ENCODE data around the gene GRM8. TPM values are rescaled to one million over a fixed set of nuclear protein-coding genes. Genes with fewer than 3 reads are reported as not detected.

Gene GRM8
- total and polyA plus RNA-seq, 9 of the 15 experiments (the other 6 are each of a cell fraction or from before 2014, with no cell fraction given), result 0.13 TPM; not detected in 7

DNA sequence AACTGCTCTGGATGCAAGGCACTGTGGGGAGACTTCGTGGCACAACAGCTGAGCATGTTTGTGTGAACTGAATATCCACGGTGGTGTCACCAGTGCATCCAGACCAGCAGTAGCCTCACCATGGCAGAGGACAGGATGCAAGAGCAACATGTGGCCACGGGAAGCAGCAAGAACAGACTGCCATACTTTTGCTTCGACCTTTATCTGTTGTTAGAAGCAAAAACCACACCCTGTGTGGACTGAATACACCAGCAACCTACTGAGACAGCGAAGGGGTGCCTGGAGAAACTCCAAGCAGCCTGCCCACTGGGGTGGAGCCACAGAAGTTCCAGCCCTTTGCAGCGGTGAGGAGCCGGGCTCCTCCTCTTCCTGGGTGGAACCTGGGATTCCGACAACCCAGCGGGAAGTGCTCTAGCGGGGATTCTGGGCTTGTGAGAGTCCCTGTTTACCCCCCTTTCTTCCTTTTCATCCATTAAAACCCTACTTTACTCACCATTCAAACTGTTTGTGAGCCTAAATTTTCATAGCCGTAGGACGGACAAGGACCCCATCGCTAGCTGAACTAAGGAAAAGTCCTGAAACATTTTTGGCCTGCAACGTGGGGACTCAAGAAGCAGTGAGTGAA, 584.9 kb downstream of the GRM8 start (continued):
- TF ChIP-seq, protein P1, sequence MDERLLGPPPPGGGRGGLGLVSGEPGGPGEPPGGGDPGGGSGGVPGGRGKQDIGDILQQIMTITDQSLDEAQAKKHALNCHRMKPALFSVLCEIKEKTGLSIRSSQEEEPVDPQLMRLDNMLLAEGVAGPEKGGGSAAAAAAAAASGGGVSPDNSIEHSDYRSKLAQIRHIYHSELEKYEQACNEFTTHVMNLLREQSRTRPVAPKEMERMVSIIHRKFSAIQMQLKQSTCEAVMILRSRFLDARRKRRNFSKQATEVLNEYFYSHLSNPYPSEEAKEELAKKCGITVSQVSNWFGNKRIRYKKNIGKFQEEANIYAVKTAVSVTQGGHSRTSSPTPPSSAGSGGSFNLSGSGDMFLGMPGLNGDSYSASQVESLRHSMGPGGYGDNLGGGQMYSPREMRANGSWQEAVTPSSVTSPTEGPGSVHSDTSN (CRISPR knock-in tag; IDR thresholded peaks at IDR 0.05; ENCODE audit: low read depth), result no peak
- TF ChIP-seq, protein P1 (tag; conservative IDR thresholded peaks at IDR 0.05; ENCODE audit: low read depth), result no peak
- 0 out of 2 replicates have a peak, but pooled peaks have one; percentile 40 for TF ChIP-seq ZNF175 (CRISPR knock-in tag; IDR thresholded peaks at IDR 0.05; ENCODE audit: low read depth)
- TF ChIP-seq KDM5B (IDR thresholded peaks at IDR 0.05; ENCODE audit: insufficient replicate concordance, low read depth, low read length), result no peak
- TF ChIP-seq PRMT5 (CRISPR knock-in tag; IDR thresholded peaks at IDR 0.05), result no peak
- TF ChIP-seq CREB1 (IDR thresholded peaks at IDR 0.05), result no peak; the same call in 1 of the 2 replicates
- TF ChIP-seq CREB1 (CRISPR knock-in tag; IDR thresholded peaks at IDR 0.05), result no peak
- TF ChIP-seq JUN (IDR thresholded peaks at IDR 0.05; ENCODE audit: borderline replicate concordance, low read depth, low read length), result no peak
- no peak for TF ChIP-seq JUN (CRISPR knock-in tag; IDR thresholded peaks at IDR 0.05; ENCODE audit: borderline replicate concordance)
- TF ChIP-seq POLR2AphosphoS2 (IDR thresholded peaks at IDR 0.05; ENCODE audit: low read length), result no peak
- TF ChIP-seq, protein P2, sequence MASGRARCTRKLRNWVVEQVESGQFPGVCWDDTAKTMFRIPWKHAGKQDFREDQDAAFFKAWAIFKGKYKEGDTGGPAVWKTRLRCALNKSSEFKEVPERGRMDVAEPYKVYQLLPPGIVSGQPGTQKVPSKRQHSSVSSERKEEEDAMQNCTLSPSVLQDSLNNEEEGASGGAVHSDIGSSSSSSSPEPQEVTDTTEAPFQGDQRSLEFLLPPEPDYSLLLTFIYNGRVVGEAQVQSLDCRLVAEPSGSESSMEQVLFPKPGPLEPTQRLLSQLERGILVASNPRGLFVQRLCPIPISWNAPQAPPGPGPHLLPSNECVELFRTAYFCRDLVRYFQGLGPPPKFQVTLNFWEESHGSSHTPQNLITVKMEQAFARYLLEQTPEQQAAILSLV (tag; IDR thresholded peaks at IDR 0.05), result no peak
- no peak for TF ChIP-seq GTF2F1 (IDR thresholded peaks at IDR 0.05; ENCODE audit: low read depth, low read length)
- TF ChIP-seq NFATC3 (IDR thresholded peaks at IDR 0.05), result no peak
- TF ChIP-seq, protein P3, sequence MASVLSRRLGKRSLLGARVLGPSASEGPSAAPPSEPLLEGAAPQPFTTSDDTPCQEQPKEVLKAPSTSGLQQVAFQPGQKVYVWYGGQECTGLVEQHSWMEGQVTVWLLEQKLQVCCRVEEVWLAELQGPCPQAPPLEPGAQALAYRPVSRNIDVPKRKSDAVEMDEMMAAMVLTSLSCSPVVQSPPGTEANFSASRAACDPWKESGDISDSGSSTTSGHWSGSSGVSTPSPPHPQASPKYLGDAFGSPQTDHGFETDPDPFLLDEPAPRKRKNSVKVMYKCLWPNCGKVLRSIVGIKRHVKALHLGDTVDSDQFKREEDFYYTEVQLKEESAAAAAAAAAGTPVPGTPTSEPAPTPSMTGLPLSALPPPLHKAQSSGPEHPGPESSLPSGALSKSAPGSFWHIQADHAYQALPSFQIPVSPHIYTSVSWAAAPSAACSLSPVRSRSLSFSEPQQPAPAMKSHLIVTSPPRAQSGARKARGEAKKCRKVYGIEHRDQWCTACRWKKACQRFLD (CRISPR knock-in tag; IDR thresholded peaks at IDR 0.05), result no peak
- TF ChIP-seq ZNF212 (CRISPR knock-in tag; IDR thresholded peaks at IDR 0.05), result 0 out of 2 replicates have a peak, but pooled peaks have one; percentile 10
- TF ChIP-seq CREM (IDR thresholded peaks at IDR 0.05; ENCODE audit: low read depth), result no peak
- TF ChIP-seq ZNF23 (CRISPR knock-in tag; IDR thresholded peaks at IDR 0.05), result no peak
- TF ChIP-seq CHD2 (IDR thresholded peaks at IDR 0.05; ENCODE audit: low read depth, low read length), result no peak
- TF ChIP-seq, protein P4, sequence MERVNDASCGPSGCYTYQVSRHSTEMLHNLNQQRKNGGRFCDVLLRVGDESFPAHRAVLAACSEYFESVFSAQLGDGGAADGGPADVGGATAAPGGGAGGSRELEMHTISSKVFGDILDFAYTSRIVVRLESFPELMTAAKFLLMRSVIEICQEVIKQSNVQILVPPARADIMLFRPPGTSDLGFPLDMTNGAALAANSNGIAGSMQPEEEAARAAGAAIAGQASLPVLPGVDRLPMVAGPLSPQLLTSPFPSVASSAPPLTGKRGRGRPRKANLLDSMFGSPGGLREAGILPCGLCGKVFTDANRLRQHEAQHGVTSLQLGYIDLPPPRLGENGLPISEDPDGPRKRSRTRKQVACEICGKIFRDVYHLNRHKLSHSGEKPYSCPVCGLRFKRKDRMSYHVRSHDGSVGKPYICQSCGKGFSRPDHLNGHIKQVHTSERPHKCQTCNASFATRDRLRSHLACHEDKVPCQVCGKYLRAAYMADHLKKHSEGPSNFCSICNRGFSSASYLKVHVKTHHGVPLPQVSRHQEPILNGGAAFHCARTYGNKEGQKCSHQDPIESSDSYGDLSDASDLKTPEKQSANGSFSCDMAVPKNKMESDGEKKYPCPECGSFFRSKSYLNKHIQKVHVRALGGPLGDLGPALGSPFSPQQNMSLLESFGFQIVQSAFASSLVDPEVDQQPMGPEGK (CRISPR knock-in tag; IDR thresholded peaks at IDR 0.05; ENCODE audit: borderline replicate concordance), result no peak
- no peak for TF ChIP-seq HMG20A (CRISPR knock-in tag; conservative IDR thresholded peaks at IDR 0.05)
- TF ChIP-seq KLF1 (tag; IDR thresholded peaks at IDR 0.05), result no peak

Data from K562 (cell line).